Mucosa of descending colon (tissue), 3 donors: ENCODE results near the gene VIPR2. TPM values are rescaled to one million over a fixed set of nuclear protein-coding genes. Genes with fewer than 3 reads are reported as not detected.
"Not testable (repeated sequence)": the region's sequence is repeated elsewhere in the genome, so short reads cannot be mapped to it uniquely, and the experiment has no call there.

Source experiments
- ATAC-seq: fragments of 200-7000 bp; cut with Tn5 transposase; one replicate; pipeline ENCODE4 v1.9.1; 2020; ENCODE audit warnings: mild to moderate bottlenecking, moderate library complexity
- DNase-seq, 3 donors: peaks; one replicate each; pipeline ENCODE4 v3.0.0-alpha.2; 2020
- H3K36me3 ChIP-seq: fragments of 200-600 bp; one replicate; pipeline ENCODE4 v1.8.0; 2021; ENCODE audit warnings: low read depth, mild to moderate bottlenecking
- H3K4me1 ChIP-seq: fragments of 200-600 bp; one replicate; pipeline ENCODE4 v1.8.0; 2021; ENCODE audit warnings: low read depth, mild to moderate bottlenecking
- H3K4me3 ChIP-seq: fragments of 200-600 bp; one replicate; pipeline ENCODE4 v1.8.0; 2021; ENCODE audit warnings: mild to moderate bottlenecking
- H3K9me3 ChIP-seq: fragments of 200-600 bp; one replicate; pipeline ENCODE4 v1.8.0; 2021; ENCODE audit warnings: mild to moderate bottlenecking
- CTCF ChIP-seq: fragments of 200-600 bp; IDR thresholded peaks from one replicate; pipeline ENCODE4 v1.8.0; 2022; ENCODE audit warnings: antibody characterized with exemption, mild to moderate bottlenecking
- intact Hi-C, 2 donors: fragments of 100-400 bp; cut with DNase I in 1 of 2; cut with micrococcal nuclease in 1 of 2; formaldehyde crosslinking; loops; one replicate each; pipeline versions ENCODE4 v1.11.0 to v1.11.1; 2022; cut with DNase I, micrococcal nuclease
- total RNA-seq, 3 donors: library from RNA; stranded (reverse); fragmentation: NEBNext Ultra II Directional in 2 of 3; extraction: Animal tissue kit (Norgen Biotek cat#: 25700) in 2 of 3; gene quantifications; one replicate each; pipeline versions ENCODE4 v1.2.1 to v1.2.4, GENCODE V29; 2021 to 2023
- donor health status: DM: no; HTN: no; CAD: no; lungs with moderate emphysema.
- donor health status: DM: no; HTN: no; CAD: no.
- donor health status: DM: no; HTN: yes; CAD: no.

The VIPR2 gene
- total RNA-seq, 3 donors from 2014 or later = 0.58 to 19.8 (median 2.4) TPM

- Histone ChIP-seq H3K4me1 (no peaks in the 10 kb centered on the region), H3K4me3 (no peak overlapping the region), H3K9me3 (no peaks in the 10 kb centered on the region), H3K36me3 (no peaks in the 10 kb centered on the region)
- ATAC-seq (no peak), DNase-seq (no peak)
- intact Hi-C loops = no loop called here
- TF ChIP-seq CTCF = no peak
These were observed 39.4 kb downstream of the VIPR2 start for GRCh38 chr7:159105066-159105780.

- H3K36me3 ChIP-seq = no peaks in the 10 kb centered on the region
- H3K4me3 ChIP-seq = no peak overlapping the region
- DNase-seq = no peak
- H3K4me1 ChIP-seq = no peaks in the 10 kb centered on the region
- intact Hi-C loops = no loop called here
- ATAC-seq = peak; percentile 19
- TF ChIP-seq CTCF = no peak
- no peaks in the 10 kb centered on the region for H3K9me3 ChIP-seq
These were observed 40.3 kb downstream of the VIPR2 start for GRCh38 chr7:159104188-159104920.

GRCh38 chr7:159103382-159104187 lies 41.1 kb downstream of the VIPR2 start:
- Histone ChIP-seq H3K4me1 (no peaks in the 10 kb centered on the region), H3K36me3 (no peaks in the 10 kb centered on the region), H3K9me3 (no peaks in the 10 kb centered on the region), H3K4me3 (no peak overlapping the region)
- intact Hi-C loops = no loop called here
- no peak for DNase-seq
- TF ChIP-seq CTCF = no peak
- ATAC-seq = no peak

- no peaks in the 10 kb centered on the region for H3K4me1 ChIP-seq
- ATAC-seq (no peak), DNase-seq (no peak)
- H3K36me3 ChIP-seq = no peaks in the 10 kb centered on the region
- H3K4me3 ChIP-seq = no peak overlapping the region
- intact Hi-C loops = no loop called here
- no peaks in the 10 kb centered on the region for H3K9me3 ChIP-seq
- TF ChIP-seq CTCF = no peak
These were observed 41.8 kb downstream of the VIPR2 start for GRCh38 chr7:159102681-159103381.

- H3K4me3 ChIP-seq, ATAC-seq, H3K9me3 ChIP-seq, H3K36me3 ChIP-seq, intact Hi-C loops, DNase-seq, H3K4me1 ChIP-seq: not testable (repeated sequence)
These were observed 43.0 kb downstream of the VIPR2 start for GRCh38 chr7:159101661-159102091.

- intact Hi-C loops, DNase-seq, H3K36me3 ChIP-seq, H3K4me3 ChIP-seq, H3K4me1 ChIP-seq, ATAC-seq, H3K9me3 ChIP-seq: not testable (repeated sequence)
These were observed 43.6 kb downstream of the VIPR2 start for GRCh38 chr7:159101083-159101395.

- H3K4me3 ChIP-seq, H3K9me3 ChIP-seq, H3K4me1 ChIP-seq, intact Hi-C loops, DNase-seq, ATAC-seq, H3K36me3 ChIP-seq: not testable (repeated sequence)
These were observed 44.2 kb downstream of the VIPR2 start for GRCh38 chr7:159100281-159101082.
